PC-3 (cell line): Measurements from ENCODE around the gene UFD1. TPM values are rescaled to one million over a fixed set of nuclear protein-coding genes. Genes with fewer than 3 reads are reported as not detected.

Experiments
- ATAC-seq: fragments of 200-7000 bp; cut with Tn5 transposase; 2 replicates; pipeline ENCODE4 v1.9.1; 2020; ENCODE audit warnings: mild to moderate bottlenecking, moderate library complexity
- BruUV-seq: library from RNA; stranded (reverse); fragments of 400-500 nt; replicated peaks from 2 replicates; lab custom pipeline; 2021; lab: Mats Ljungman, UMichigan
- CTCF ChIA-PET: fragments of 300-600 bp; sonication (Branson Sonifier 250); formaldehyde crosslinking; loops from one replicate; lab custom pipeline; 2022; ENCODE audit warnings: antibody characterized with exemption; lab: Charles Lee
- POLR2A ChIA-PET: fragments of 300-600 bp; sonication (Branson Sonifier 250); formaldehyde crosslinking; loops from one replicate; lab custom pipeline; 2022; ENCODE audit warnings: antibody characterized with exemption; ENCODE audit not compliant: unreplicated experiment; lab: Charles Lee
- DNase-seq: peaks from one replicate; pipeline ENCODE4 v3.0.0-alpha.2; 2015
- H2AFZ ChIP-seq: fragments of 300-600 bp; sonication (generic); 2 replicates; pipeline ENCODE4 v1.6.0; 2016; ENCODE audit warnings: antibody characterized with exemption, low read length
- H3F3A ChIP-seq: fragments of 300-600 bp; sonication (generic); one replicate; pipeline ENCODE4 v1.6.0; 2017; ENCODE audit warnings: antibody characterized with exemption, low read length, control low read depth, mild to moderate bottlenecking; ENCODE audit not compliant: unreplicated experiment
- H3K27ac ChIP-seq: fragments of 300-600 bp; sonication (generic); 2 replicates; pipeline ENCODE4 v1.5.1; 2016; ENCODE audit warnings: mild to moderate bottlenecking, low read length
- H3K27me3 ChIP-seq: fragments of 300-600 bp; sonication (generic); 2 replicates; pipeline ENCODE4 v1.6.1; 2016; ENCODE audit warnings: low read length, mixed read lengths
- H3K36me3 ChIP-seq: fragments of 300-600 bp; sonication (generic); 2 replicates; pipeline ENCODE4 v1.6.1; 2016; ENCODE audit warnings: low read depth, mixed run types, low read length, mixed read lengths
- H3K4me1 ChIP-seq: fragments of 300-600 bp; sonication (generic); 2 replicates; pipeline ENCODE4 v1.5.1; 2016; ENCODE audit warnings: low read length; ENCODE audit not compliant: insufficient read depth
- H3K4me2 ChIP-seq: fragments of 300-600 bp; sonication (generic); 2 replicates; pipeline ENCODE4 v1.6.0; 2016; ENCODE audit warnings: low read length
- H3K4me3 ChIP-seq: fragments of 300-600 bp; sonication (generic); 2 replicates; pipeline ENCODE4 v1.5.1; 2016; ENCODE audit warnings: mild to moderate bottlenecking, low read length, mixed read lengths
- H3K79me2 ChIP-seq: fragments of 300-600 bp; sonication (generic); 2 replicates; pipeline ENCODE4 v1.6.1; 2017; ENCODE audit warnings: low read length, mixed read lengths
- H3K9ac ChIP-seq: fragments of 300-600 bp; sonication (generic); 2 replicates; pipeline ENCODE4 v1.6.0; 2016; ENCODE audit warnings: mild to moderate bottlenecking, low read length
- H3K9me2 ChIP-seq: fragments of 300-600 bp; sonication (generic); replicated peaks from 2 replicates; pipeline ENCODE4 v1.6.1; 2016; ENCODE audit warnings: mixed run types, low read length, mixed read lengths
- H3K9me3 ChIP-seq: fragments of 300-600 bp; sonication (generic); 2 replicates; pipeline ENCODE4 v1.6.1; 2016; ENCODE audit warnings: low read length, mixed read lengths
- H4K20me1 ChIP-seq: fragments of 300-600 bp; sonication (generic); 2 replicates; pipeline ENCODE4 v1.6.1; 2016; ENCODE audit warnings: low read length, mixed read lengths
- EZH2 ChIP-seq: fragments of 300-600 bp; sonication (generic); IDR thresholded peaks from one replicate; pipeline ENCODE4 v1.6.1; 2017; ENCODE audit warnings: antibody characterized with exemption, mild to moderate bottlenecking, low read length; ENCODE audit not compliant: unreplicated experiment
- EZH2phosphoT487 ChIP-seq: fragments of 300-600 bp; sonication (generic); IDR thresholded peaks from 2 replicates; pipeline ENCODE4 v1.6.1; 2018; ENCODE audit warnings: mild to moderate bottlenecking, antibody characterized with exemption, low read length, borderline replicate concordance
- intact Hi-C: fragments of 100-400 bp; cut with micrococcal nuclease; formaldehyde crosslinking; loops from 2 replicates; pipeline ENCODE4 v1.9.0; 2023
- total RNA-seq: library from RNA; depleted of rRNA; stranded (reverse); fragments of >200 nt; gene quantifications from 2 replicates; pipeline ENCODE4 v1.2.3, GENCODE V29; 2014
- TF ChIP-seq, protein P1 (sequence below): fragments of 300-600 bp; sonication (generic); conservative IDR thresholded peaks from 2 replicates; pipeline ENCODE4 v1.5.1; 2017; ENCODE audit warnings: antibody characterized with exemption, low read depth, mild to moderate bottlenecking, low read length

The UFD1 gene
- total RNA-seq, 1 experiment from 2014 or later: 92.6 TPM

DNA sequence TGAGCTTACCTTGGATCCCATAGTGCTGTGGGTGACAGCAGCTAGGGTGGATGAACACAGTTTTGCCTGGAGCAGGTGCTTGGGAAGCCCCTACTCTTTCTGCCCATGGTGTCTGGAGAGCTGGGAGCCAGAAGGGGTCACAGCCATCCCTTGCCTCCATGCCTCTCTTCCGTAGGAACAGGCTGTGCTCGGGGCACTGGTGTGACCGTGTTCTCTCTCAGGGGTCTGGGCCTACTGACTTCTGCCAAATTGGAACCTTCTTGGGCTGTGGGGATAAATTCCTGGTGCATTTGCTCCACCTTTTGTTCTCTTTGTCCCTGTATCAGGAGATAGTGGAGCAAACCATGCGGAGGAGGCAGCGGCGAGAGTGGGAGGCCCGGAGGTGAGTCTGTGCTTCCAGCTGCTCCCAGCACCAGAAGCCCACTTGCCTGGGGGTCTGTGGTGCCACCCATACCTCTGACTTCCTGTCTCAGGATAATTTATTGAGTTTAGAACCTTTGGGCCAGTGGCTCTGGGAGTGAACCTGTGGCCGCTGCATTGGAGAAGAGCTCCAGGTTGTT lies 15.1 kb upstream of the UFD1 start:
- no peak overlapping the region for H3K4me2 ChIP-seq
- ATAC-seq (no peak), DNase-seq (no peak)
- no peaks in the 10 kb centered on the region for H3K9me2 ChIP-seq
- intact Hi-C loops: loop anchor here (10.0 kb wide), 1 partner anchor 221 kb away; the partner anchor contains the start of gene SEPTIN5
- H3K27ac ChIP-seq: no peak overlapping the region
- peaks cover 22% of the 10 kb centered on the region for H3K36me3 ChIP-seq
- H2AFZ ChIP-seq: no peak overlapping the region
- no peaks in the 10 kb centered on the region for H3K79me2 ChIP-seq
- H4K20me1 ChIP-seq: 0 out of 2 replicates have a peak, but pooled peaks cover 3% of the 10 kb centered on the region
- no TSS peak for BruUV-seq
- TF ChIP-seq, protein P1, sequence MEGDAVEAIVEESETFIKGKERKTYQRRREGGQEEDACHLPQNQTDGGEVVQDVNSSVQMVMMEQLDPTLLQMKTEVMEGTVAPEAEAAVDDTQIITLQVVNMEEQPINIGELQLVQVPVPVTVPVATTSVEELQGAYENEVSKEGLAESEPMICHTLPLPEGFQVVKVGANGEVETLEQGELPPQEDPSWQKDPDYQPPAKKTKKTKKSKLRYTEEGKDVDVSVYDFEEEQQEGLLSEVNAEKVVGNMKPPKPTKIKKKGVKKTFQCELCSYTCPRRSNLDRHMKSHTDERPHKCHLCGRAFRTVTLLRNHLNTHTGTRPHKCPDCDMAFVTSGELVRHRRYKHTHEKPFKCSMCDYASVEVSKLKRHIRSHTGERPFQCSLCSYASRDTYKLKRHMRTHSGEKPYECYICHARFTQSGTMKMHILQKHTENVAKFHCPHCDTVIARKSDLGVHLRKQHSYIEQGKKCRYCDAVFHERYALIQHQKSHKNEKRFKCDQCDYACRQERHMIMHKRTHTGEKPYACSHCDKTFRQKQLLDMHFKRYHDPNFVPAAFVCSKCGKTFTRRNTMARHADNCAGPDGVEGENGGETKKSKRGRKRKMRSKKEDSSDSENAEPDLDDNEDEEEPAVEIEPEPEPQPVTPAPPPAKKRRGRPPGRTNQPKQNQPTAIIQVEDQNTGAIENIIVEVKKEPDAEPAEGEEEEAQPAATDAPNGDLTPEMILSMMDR: no peak
- no peak for TF ChIP-seq EZH2phosphoT487
- POLR2A ChIA-PET: no interaction called here
- CTCF ChIA-PET: no interaction called here
- no peak overlapping the region for H3K4me3 ChIP-seq
- no peaks in the 10 kb centered on the region for H3K9me3 ChIP-seq
- no peaks in the 10 kb centered on the region for H3K27me3 ChIP-seq
- H3K4me1 ChIP-seq: peaks cover 5% of the 10 kb centered on the region; the same call in 1 of the 2 replicates
- no peaks in the 10 kb centered on the region for H3F3A ChIP-seq
- H3K9ac ChIP-seq: no peak overlapping the region

GRCh38 chr22:19492504-19493174 lies 13.6 kb upstream of the UFD1 start:
- H2AFZ ChIP-seq: no peak overlapping the region
- ChIA-PET CTCF (no interaction called here), POLR2A (no interaction called here)
- H3K9me3 ChIP-seq: no peaks in the 10 kb centered on the region
- peaks cover 22% of the 10 kb centered on the region for H3K36me3 ChIP-seq
- 0 out of 2 replicates have a peak, but pooled peaks cover 3% of the 10 kb centered on the region for H4K20me1 ChIP-seq
- no peaks in the 10 kb centered on the region for H3K79me2 ChIP-seq
- H3K4me3 ChIP-seq: no peak overlapping the region
- intact Hi-C loops: loop anchor here (10.0 kb wide), 1 partner anchor 222 kb away; the partner anchor contains the start of gene SEPTIN5
- no peak overlapping the region for H3K27ac ChIP-seq
- H3K4me1 ChIP-seq: peaks cover 5% of the 10 kb centered on the region; the same call in 1 of the 2 replicates
- ATAC-seq (no peak), DNase-seq (no peak)
- TF ChIP-seq EZH2phosphoT487 (no peak), EZH2 (no peak)
- TF ChIP-seq, protein P1: no peak
- BruUV-seq: no TSS peak
- H3K27me3 ChIP-seq: no peaks in the 10 kb centered on the region
- H3K9me2 ChIP-seq: no peaks in the 10 kb centered on the region
- H3K4me2 ChIP-seq: no peak overlapping the region
- no peak overlapping the region for H3K9ac ChIP-seq
- no peaks in the 10 kb centered on the region for H3F3A ChIP-seq
